HG03095 (cell line): ENCODE measurements around the gene ALDH16A1.

ENCODE experiments used
- ATAC-seq: cut with Tn5 transposase; IDR thresholded peaks from one replicate; pipeline ENCODE4 v1.9.1; 2021; ENCODE audit warnings: moderate library complexity; ENCODE audit not compliant: unreplicated experiment

Gene ALDH16A1

DNA sequence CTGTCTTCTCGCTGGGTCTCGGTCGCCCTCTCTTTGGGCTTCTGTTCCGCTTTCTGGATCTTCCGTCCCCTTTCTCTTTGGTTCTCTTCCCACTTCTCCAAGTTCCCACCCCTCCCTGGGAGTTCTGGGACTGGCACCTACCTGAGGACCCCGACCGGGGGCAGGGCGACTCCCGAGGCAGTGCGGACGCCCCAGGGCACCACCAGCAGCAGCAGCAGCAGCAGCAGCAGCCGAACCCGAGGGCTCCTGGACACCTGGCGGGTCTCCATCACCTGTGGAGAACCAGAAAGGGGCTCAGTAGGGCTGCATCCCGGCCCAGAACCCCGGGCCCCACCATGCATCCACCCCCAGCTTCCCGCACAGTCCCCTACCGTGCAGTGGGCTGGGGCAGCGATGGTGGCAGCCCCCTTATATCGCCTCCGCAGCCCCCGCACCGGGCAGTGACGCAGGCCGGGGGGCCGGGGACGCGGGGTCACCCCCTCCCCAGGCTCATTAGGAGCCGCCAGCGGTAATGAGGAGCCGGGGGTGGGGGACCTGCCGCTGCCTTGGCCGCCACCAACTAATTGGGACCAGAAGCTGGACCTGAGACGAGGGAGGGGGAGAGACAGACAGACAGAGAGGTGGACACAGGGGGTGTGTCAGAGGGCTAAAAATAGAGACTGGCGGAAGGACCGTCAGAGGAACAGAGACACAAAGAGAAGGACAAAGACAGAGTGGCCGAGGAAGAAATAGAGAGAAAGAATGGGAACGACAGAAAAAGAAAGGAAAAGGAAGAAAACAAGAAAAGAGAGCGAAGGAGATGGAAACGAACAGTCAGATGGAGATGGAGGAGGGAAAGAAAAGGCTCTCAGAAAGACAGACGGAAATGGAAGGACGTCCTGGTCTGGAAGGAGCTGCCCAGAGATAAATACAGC lies 29.7 kb upstream of the ALDH16A1 start, which contains the start of gene PTH2:
PTH2 (minus strand) TSS at position 371 of the 914 bp plus-strand sequence; CDS start at position 269, 102 bp downstream.
- no peak for ATAC-seq

DNA sequence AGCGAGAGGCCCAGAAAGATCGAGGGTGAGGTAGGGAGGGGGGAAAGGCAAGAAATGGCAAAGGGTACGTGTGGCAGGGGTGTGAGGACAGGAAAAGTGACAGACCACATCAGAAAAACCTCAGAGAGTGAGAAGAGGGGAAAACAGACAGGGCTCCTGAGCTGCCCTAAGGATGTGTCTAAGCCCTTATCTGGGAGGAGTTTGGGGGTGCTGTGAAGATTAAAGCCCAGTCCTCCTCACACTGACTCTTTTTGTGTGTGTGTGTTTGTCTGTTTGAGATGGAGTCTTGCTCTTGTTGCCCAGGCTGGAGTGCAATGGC lies 29.1 kb upstream of the ALDH16A1 start:
- ATAC-seq = no peak

DNA sequence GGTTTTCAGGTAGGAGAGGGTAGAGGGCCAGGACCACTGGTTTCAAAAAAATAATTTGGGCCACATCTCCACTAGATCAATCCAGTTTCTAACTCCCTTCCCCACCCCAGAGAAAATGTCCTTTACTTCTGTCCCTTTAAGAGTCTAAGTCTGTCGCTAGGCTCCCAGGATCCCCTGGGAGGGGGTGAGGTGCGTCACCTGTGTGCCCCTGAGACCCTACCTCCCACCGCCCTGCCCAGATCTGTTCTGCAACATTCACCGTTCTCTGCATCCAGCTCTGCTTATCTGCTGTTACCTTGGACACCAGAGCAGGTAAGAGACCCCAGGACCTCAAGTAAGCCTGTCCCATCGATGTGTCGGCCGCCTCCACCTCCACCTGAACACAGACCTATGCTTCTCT lies 27.8 kb upstream of the ALDH16A1 start, which contains the start of gene GFY:
GFY (plus strand) TSS at position 211 of the 400 bp plus-strand sequence. CDS start 1,043 bp downstream, outside the sequence.
- no peak for ATAC-seq

DNA sequence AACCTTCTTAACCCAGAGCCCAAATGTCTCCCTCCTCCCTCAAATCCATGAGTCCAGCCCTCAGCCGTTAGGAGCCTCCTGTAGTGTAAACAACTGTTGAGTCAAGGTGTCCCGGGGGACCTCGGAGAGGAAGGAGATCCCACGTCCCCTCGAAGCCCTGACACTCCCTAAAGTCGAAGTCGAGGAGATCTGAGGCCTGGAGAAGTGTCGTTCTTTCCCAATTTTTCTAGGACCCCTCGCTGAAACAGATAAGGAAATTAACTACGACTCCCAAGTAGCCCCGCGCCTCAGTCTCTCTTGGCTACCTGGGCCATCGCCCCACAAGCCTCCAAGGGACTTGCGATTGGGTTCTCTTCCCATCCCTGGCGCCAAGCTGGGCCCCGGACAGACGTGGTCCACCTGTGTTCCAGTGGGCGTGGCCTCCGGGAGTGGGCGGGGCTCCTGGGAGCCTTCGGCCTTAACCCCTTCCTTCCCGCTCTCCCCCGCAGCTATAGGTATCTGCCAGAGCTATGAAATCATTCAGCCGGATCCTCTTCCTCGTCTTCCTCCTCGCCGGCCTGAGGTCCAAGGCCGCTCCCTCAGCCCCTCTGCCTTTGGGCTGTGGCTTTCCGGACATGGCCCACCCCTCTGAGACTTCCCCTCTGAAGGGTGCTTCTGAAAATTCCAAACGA lies 27.0 kb upstream of the ALDH16A1 start:
- ATAC-seq = no peak

DNA sequence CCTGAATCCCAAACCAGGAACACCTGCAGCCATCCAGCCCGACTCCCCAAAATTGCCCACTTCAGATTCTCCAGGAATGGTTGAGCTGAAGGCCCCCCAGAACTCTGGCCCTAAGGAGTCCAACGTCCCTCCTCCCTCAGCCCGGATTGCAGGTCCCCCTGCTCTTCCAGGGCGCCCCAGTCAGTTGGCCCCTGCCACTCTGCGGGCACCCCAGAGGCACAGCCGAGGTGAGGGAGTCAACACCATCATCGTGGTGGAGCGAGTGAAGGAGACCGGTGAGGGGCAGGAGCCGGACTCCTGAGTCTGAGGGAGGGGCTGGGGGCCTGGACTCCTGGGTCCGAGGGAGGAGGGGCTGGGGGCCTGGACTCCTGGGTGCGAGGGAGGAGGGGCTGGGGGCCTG lies 25.7 kb upstream of the ALDH16A1 start:
- no peak for ATAC-seq

DNA sequence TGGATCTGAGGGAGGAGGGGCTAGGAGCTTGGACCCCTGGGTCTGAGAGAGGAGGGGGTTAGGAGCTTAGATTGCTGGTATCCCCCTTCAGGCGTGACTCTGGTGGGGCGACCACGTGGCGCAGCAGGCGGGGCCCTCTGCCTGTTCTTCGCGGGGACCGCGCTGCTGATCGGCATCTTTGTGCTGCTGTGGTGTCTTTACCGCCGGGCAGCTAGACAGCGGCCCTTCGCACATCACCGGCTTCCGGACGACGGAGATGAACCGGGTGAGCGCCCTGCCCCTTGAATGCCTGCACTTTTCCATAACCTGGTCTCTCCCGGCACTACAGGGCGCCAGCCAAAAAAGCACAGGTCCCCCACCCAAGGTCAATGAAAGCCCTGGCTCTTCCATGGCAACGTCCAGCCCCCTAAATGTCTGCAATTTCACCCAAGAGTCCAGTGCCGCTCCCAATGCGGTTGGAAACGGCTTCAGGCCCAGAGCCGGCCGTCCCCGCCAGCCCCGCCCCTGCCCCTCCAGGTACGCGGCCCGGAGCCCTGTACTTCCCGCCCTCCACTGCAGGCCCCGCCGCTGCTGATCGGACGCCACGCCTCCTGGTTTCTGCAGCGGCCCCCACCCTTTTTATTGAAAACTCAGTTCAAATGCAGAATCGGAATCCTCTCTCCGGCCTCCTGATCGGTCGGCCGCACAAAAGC lies 25.0 kb upstream of the ALDH16A1 start:
- ATAC-seq = no peak

DNA sequence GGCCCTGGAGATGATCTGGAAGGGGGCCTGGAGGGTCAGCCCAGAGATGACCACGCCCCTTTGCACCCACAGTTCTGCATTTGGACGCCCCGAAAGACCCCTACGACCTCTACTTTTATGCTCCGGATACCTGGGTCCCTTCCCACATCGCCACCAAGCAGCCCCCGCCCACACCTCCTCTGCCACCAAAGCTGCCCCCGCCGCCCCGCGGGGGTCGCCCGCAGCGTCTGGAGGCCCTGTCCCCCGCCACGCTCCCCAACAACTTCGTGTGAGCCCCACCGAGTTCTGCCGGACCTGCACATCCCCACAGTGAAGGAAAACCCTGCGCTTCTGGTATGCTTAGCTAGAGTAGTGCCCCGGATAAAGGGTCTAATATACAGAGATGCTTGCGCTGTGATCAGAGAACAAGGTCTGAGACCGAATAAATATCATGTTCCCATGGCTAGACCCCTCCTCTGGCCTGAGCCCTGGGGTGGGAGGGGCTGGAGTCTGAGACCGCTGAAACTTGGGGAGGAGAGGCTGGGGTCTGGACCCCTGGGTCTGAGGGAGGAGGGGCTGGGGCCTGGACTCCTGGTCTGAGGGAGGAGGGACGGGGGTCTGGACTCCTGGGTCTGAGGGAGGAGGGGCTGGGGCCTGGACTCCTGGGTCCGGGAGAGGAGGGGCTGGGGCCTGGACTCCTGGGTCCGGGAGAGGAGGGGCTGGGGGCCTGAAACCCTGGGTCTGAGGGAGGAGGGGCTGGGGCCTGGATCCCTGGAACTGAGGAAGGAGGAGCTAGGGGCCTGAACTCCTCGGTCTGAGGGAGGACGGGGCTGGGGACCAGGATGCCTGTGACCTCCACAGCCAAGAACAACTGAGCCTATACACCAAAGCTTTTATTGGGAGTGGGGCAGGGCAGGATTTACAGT lies 24.2 kb upstream of the ALDH16A1 start:
- no peak for ATAC-seq

DNA sequence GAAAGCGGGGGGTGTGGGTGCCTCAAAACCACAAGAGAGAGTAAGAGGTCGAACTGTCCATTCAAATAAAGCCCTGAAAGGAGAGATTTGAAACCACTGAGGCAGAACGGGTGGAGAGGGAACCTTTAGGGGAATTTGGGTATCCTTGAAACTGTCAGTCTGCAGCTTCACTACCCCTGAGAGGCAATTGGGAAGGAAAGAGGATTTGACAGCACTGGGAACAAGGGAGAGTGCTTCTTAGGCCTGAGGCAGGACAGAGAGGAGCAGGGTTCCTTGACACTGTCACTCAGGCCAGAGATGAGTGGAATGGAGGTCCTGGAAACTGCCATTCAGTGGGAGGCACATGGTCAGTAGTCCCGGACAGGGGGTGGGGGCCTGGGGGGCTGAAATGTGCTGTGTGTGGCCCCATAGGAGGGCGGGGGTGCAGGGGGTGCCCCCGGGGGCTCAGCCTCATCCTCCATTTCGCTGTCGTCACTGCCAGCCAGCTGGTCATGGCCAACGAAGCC lies 22.8 kb upstream of the ALDH16A1 start:
- ATAC-seq = no peak

DNA sequence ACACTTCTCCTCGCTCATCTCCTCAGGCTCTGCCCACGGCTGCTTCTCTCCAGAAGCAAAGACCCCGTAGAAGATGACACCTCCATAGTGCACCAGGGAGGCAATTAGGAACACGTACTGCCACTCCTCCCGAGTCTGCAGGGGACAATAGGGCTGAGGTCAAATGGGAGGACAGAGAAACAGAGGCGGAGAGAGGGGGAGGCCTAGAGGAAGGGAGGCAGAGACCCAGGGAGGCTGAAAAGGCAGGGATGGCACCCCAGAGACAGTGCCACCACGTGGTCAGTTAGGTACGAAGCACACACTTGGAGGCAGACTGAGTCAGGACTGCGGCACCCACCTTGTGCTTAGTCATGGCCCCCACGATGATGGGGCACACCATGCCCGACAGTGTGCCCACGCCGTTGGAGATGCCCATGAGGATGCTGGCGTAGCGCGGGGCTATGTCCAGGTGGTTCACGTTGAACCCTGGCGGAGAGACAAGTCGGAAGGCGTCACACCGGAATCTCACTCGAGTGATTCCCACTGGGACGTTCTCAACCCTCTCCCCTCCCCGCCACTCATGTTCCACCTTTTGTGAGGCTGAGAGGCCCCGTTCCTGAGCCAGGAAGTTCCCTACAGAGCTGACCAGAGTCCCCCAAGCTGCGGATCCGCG lies 22.2 kb upstream of the ALDH16A1 start:
- ATAC-seq = no peak

DNA sequence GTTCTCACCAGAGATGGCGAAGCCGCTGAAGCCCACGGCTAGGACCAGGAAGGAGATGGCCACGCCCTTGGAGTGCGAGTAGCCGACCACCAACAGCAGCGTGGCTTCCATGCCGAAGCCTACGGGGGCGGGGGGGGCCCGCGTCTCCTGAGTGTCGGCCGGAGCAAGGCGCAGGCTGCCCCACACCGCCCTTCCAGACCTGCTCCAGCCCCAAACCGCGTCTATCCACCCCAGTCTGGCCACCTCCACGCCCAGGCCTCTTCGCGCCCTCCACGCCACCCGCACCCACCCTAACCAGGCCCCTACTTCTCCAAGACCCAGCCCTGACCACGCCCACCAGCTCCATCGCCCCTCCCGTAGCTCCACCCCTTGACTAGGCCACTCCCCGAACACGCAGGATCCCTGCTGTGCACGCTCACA lies 21.7 kb upstream of the ALDH16A1 start:
- ATAC-seq = no peak

DNA sequence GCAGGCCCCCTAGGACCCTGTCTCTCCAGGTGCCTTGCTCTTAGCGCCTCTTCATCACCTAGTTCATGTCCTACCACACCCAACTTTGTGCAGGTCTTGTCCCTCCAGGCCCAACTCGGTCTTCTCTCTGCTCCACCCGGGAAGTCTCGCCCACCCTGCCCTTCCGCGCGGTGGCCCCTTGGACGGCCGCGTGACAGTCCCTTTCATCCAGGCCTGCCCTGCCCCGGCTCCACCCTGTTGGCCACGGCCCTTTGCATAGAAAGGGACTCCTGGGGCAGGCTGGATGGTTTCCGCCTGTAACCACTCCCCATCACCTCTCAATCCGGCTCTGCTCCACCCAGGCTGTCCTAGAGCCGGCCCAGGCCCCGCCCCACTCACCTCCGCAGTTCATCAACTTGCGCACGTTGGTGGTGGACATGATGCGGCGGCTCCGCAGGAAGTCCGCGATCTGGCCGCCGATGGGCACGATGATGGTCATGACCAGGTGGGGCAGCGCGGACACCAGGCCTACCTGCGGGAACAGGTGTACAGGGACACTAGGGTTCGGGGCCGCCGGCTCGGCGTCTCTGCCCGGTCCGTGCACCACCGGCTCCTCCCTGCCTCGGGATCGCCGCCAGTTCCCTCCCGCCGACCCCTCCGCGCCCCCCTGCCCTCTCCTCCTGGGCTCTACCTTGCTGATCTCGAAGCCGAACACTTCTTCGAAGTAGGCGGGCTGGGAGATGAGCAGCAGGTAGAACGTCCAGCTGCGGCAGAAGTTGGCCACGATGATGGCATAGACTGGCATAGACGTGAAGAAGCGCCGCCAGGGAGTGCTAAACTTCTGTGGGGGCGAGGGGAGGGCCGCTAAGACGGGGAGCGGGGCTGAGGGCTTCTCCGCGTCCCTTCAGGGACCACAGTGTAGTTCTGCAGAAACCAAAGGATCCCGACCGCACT lies 20.6 kb upstream of the ALDH16A1 start:
- ATAC-seq = no peak

DNA sequence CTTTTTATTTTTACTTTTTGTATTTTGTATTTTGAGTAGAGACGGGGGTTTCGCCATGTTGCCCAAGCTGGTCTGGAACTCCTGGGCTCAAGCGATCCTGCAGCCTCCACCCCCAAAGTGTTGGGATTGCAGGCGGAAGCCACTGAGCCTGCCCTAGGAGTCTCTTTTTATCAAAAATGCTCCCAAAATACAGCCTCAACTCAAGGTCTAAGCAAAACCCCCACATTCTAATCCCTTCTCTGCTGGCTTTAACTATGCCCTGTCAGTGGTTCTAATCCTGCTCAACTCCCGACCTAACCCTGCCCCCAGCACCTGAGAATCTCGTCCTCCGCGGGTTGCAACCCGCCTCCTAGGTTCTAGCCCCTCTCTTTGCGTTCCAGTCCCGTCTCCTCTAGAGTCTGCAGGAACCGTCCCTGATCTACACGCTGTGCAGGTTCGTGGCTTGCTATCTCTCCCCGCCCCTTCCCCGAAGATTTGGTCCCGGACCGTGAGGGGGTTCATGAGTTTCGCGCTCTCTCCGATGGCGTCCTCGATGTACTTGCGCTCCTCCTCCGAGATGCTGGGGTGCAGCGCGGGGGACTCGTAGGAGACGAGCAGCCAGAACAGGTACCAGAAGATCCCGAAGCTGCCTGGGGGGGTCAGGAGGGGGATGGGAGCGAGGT lies 19.7 kb upstream of the ALDH16A1 start:
- ATAC-seq = no peak

DNA sequence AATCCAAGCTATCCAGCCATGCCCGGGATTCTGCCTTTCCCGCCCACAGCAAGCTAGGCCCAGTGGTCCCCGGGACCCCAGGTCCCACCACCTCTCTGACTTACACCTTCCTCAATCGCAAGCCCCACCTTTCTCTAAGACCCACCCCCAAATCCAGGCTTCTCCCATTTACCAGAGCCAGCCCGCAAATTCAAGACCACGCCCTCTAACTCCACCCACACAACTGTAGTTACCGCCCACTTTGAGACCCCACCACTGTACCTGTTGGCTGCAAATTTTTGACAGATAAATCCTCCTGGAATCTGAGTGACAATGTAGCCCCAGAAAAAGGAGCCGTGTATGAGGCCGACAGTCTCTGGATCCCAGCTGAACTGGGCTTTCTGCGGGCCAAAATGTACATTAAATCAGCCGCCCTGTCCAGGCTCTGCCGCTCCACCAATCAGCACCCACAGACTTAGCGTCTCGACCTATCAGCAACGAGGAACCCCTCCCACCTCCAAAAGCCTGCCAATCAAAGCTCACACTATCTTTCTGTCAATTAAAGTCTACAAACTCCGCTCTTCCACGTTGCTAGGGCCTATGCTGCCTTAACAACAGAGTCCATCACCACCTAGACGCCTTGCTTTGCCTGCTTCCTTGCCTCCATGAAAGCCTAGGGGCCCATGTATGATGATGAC lies 18.0 kb upstream of the ALDH16A1 start:
- ATAC-seq = no peak

DNA sequence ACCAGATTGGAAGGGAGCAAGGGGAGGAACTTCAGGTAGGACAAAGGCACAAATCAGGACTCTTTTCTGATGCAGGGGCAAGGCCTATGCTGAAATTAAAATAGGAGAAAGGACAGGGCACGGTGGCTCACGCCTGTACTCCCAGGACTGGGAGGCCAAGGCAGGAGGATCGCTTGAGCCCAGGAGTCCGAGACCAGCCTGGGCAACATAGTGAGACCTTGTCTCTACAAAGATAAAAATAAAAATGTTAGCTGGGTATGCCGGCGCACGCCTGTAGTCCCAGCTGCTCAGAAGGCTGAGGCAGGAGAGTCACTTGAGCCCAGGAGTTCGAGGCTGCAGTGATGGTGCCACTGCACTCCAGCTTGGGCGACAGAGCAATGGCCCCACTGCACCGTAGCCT lies 17.4 kb upstream of the ALDH16A1 start:
- ATAC-seq = no peak

DNA sequence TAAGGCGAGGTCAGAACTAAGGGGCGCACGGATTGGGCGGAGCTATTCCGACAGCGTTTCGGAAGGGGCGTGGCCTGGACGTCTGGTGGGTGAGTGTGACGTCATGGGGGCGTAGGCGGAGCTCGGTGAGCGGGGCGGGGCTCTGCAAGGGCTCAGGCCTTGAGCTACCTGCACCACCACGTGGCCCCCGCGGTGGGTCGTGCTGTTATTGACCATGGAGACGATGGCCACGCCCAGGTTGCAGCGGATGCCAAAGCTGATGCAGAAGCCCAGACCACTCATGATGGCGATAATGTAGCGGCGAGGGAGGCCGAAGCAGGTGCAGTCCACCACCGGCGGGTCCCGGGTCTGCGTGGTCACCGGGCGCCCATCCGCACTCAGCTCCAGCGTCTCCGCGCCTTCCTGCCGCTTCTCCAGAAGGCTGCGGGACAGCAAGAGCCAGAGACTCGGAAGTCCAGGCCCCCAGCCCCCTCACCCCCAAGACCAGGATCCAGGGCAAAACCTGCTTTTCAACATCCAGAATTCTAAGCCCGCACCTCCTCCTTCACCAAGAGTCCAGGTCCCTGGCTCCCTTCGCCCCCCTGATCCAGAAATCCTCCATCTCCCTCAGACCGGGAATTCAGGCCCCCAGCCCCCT lies 16.5 kb upstream of the ALDH16A1 start:
- ATAC-seq = no peak

DNA sequence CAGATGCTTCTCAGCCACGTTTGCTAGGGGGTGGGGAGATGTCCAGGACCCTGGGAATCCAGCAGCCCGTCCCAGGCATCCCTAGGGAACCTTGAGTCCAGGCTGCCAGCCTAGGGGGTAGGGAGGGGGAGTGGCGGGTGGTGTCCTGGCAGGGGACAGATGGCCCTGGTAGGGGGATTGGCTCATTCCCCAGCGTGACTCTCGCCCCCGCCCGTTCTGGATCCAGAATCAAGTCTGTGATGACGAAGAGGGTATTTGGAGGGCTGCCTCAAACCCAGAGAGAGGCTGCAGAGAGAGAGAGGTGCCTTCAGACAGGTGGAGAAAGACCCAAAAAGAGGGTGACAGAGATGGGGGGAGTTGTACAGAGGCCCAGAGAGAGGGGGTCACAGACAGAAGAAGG lies 15.8 kb upstream of the ALDH16A1 start:
- ATAC-seq = no peak

DNA sequence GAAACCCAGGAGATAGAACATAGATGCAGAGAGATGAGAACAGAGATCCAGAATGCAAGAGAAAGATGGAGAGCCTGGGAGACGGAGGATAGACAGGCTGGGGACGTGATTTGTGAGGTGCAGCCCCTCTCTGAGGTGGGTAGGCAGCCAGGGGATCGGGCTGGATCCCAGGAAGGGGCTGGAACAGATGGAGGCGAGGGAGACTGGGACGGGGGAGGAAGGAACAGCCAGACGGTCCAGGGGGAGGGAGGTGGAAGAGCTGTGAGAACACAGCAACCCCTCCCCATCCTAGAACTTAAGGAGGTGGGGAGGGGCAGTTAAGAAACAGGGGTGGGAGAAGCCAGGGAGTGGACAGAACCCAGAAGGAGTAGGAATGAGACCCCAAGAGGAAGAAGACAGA lies 14.8 kb upstream of the ALDH16A1 start:
- no peak for ATAC-seq
